Measurements from ENCODE around the gene ADA.
A peak's percentile ranks its signal among the peaks of the same experiment; 100 is the strongest.

Gene ADA

DNA sequence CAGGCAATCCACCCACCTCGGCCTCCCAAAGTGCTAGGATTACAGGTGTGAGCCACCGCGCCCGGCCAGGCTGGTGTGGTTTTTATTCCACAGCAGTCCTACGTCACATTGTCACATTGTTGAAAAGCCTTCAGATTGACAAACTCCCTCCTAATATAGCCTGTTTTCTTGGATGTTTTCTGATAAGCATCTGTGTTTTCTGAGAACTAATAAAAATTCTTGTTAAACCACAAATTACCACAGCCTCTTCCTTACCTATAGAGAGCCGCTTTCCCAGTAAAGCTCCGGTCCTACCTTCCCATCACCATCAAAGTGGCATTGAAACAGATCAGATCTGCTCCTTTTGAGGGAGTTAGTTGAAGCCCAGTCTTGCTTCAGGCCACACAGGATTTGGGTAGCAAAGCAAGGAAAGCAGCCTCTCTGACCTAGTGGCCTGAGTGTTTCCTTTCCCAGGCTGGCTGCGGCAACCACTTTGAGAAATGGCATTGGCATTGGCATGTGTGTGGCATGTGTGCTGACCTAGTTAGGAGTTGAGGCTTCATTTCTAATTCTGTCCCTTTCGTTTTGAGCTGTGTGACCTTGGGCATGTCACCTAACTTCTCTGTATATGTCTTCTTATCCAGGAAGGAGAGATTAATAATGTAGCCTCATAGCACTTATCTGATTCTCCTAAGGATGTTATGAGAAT, 70.8 kb downstream of the ADA start:
- no peak for DNase-seq (ENCODE audit: low spot score)

DNA sequence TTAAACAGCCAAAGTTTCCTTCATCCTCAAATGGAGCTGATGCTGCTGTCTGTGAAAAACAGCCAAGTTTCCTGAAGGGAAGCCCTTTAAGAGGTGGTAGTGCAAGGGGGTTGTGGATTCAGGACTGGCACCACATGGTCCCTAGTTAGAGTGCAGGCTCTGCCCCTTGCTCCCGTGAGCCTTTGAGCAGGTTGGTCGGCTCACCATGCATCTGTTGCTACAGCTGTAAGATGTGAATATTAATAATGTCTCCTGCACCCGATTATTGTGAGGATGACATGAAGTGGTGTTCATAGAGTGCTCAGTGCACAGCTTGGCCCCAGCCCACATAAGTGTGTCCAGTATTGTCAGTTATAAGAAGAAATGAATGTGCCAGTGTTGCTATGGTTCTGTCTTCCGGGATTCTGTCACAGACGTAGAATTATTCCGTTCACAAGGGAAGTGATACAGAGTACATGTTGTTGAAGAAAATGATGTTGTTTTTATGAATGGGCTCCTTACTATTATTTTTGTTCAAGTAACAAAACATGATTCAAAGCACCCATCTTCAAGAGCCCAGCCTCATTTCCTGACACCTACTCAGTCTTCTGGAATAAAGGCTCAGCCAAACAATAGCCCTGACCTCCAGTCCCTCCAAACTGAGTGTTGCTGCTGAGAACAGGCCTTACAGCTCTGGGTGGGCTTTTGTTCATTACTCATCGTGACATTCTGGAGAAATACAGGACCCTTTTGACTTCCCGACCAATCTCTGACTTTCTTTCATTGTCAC, 72.0 kb downstream of the ADA start:
- no peak for DNase-seq (ENCODE audit: low spot score)

DNA sequence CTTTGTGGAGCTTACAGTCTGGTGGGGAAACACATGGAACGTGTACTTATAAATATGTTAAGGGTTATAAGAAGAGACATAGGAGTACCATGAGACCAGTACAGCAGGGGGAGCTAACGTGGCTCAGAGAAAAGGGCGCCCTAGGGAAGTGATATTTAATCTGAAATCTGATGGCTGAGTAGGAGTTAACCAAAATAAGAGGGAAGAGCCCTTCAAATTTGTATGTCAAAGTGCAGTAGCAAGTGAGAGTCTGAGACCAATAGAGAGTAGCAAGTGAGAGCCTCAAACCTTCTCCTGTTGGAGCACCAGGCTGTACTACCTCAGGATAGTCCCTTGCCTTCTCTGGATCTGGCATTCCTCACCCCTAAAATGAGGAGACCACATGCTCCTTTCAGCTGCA, 75.2 kb downstream of the ADA start:
- no peak for DNase-seq (ENCODE audit: low spot score)

GRCh38 chr20:44574372-44574771, 77.1 kb downstream of the ADA start:
- no peak for DNase-seq (ENCODE audit: low spot score)

DNA sequence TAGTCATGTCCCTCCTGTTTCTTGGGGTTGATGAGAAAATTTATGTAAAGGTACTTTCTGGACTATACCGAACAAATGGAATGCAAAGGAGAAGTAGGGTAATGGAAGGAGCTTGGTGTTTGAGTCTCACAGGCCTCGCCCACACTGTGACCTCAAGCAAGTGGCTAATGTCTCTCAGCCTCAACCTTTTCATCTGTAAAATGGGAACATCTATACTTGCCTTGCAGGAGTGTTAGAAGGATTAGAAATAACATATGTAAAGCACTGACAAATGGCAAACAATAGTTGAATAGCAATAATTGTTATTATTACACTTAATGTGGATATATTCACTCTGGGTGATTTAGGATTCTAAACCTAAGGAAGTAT, 78.0 kb downstream of the ADA start:
- DNase-seq (ENCODE audit: low spot score): no peak

DNA sequence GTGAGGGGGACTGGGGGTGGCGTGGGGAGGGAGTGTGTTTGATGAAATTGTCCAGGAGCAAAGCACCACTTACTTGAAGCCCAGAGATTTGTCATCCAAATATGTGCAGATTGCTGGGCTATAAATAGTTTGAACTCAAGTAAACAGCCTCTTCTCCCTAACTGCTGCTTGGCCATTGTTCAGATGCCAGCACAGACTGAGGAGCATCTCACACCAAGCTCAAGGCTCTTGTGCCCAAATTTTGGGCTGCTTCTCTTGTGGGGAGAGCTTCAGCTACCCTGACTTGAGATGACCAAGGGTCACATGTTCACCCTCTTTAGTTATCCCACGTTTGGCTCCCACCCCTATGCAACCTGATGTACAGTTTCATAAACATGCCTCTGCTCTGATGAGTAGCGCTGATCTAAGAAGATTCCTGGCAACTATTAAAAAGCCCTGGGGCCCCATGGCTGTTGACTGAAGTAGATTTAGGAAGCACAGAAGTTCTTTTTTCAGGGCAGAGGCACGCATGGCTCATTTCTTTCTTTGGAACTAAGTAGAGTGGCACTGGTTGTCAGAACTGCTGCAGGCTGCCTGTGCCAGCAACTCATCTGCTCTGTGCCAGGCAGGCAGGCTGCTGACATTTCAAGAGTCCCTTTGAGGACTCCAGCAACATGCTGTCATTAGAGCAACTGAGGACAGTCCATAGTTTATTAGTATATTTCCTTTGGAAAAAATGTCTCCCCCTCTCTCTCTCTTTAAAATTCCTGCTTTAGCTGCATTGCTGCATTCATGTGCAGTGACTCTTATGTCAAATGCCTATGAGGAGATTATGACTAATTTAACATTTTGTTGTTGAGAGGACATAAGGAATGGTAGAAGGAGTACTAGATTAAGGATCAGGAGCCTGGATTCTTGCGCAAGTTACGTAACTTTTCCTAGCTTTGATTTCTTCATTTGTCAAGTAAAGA, 78.7 kb downstream of the ADA start:
- DNase-seq (ENCODE audit: low spot score): peak; percentile 58

DNA sequence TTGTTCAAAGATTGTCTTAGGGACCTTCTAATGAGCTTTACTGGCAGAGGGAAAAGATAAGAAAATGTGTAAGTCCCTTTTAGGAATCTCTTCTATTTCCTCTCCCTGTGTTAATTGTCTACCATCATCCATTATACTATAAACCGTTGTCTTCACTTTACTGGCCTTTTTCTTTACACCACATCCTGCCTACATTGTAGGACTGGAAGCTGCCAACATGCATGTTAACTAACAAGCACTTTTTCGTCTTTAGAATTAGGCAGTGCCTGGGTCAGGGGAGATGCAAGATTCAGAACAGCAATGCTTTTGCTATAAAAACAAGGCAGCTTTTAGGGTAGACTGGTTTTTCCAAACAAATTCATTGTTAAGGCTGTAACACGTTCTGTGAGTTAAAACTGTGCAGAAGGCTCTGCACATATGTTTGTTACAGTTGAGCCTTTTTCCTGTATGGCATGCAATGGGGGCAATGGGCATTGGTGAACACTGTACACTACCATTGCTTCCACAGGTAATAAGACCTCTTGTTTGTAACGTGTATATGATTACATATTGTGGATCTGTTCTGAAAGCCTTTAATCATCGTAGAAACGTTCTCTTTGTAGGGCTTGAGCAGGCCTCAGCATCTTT, 80.0 kb downstream of the ADA start:
- no peak for DNase-seq (ENCODE audit: low spot score)

GRCh38 chr20:44570367-44570766, 81.1 kb downstream of the ADA start:
- DNase-seq (ENCODE audit: low spot score): no peak
